Measurements from ENCODE around the gene VWC2L. TPM values are rescaled to one million over a fixed set of nuclear protein-coding genes. Genes with fewer than 3 reads are reported as not detected.

VWC2L gene
- total and polyA plus RNA-seq, 2 of the 4 experiments (the other 2 are of a cell fraction) = not detected

DNA sequence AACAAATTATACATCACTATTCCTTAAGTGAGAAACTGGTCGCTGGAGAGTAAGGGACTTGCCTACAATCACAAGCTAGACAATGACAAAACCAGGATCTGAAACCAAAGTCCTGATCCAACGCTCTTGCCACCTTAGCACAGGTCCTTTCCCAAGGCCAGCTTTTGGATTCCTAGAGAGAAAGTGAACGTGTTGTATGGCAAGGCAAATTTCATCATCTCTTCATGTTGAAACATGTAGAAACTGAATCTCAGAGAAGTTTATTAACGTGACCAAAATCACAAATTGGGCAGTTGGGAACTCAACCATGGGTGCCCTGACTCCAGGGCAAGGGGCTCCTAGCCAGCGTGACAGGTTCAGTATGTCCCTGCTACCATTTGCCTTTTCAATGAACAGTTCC is 118.2 kb downstream of the VWC2L start:
- no peak overlapping the region for H4K5ac ChIP-seq (ENCODE audit: low read depth, low read length)
- no peaks in the 10 kb centered on the region for H3K27me3 ChIP-seq (ENCODE audit: control insufficient read depth, insufficient read depth, low read length)
- in situ Hi-C loops (cut with MboI; ENCODE audit: low sequenced_read_pairs) (no loop called here), dilution Hi-C loops (cut with HindIII; ENCODE audit: low sequenced_read_pairs, unreplicated experiment) (no loop called here), intact Hi-C loops (cut with micrococcal nuclease) (no loop called here)
- peaks cover 6% of the 10 kb centered on the region for H3K4me1 ChIP-seq (ENCODE audit: control insufficient read depth, insufficient read depth, low read length)
- no peak overlapping the region for H2AFZ ChIP-seq (replicated peaks; ENCODE audit: low read length, poor library complexity)
- POLR2A ChIA-PET (ENCODE audit: unreplicated experiment) = no interaction called here
- H3K79me1 ChIP-seq (ENCODE audit: low read depth in 1 of 2, low read length in 2 of 2) = no peaks in the 10 kb centered on the region
- H3K9me1 ChIP-seq (ENCODE audit: insufficient read depth, low read length) = 0 out of 2 replicates have a peak, but pooled peaks cover 1% of the 10 kb centered on the region
- no peak for ATAC-seq (ENCODE audit: low read depth)
- no peak overlapping the region for H3K14ac ChIP-seq (replicated peaks; ENCODE audit: low read depth, low read length)
- H3K4me2 ChIP-seq (ENCODE audit: low read depth, low read length) = no peak overlapping the region
- no peaks in the 10 kb centered on the region for H4K20me1 ChIP-seq (ENCODE audit: insufficient read depth, low read length)
- BruUV-seq (replicated peaks) = no TSS peak
- H2BK120ac ChIP-seq (ENCODE audit: low read depth, low read length) = no peak overlapping the region
- H2BK20ac ChIP-seq (ENCODE audit: low read depth, low read length) = no peak overlapping the region
- DNase-seq = no peak
- H3K9ac ChIP-seq (ENCODE audit: low read depth, low read length) = no peak overlapping the region
- TF ChIP-seq NFE2L2 (IDR thresholded peaks at IDR 0.05; ENCODE audit: low read depth, low read length) (no peak), MAFK (IDR thresholded peaks at IDR 0.05; ENCODE audit: low read depth, low read length) (no peak), SMC3 (IDR thresholded peaks at IDR 0.05; ENCODE audit: low read depth, low read length) (no peak), MAZ (IDR thresholded peaks at IDR 0.05; ENCODE audit: borderline replicate concordance, low read depth, low read length) (no peak), ELK1 (IDR thresholded peaks at IDR 0.05; ENCODE audit: borderline replicate concordance, low read depth, low read length) (no peak), CHD1 (IDR thresholded peaks at IDR 0.05; ENCODE audit: low read depth, low read length) (no peak), RAD21 (IDR thresholded peaks at IDR 0.05; ENCODE audit: low read length) (no peak), MXI1 (IDR thresholded peaks at IDR 0.05; ENCODE audit: borderline replicate concordance, low read depth, low read length) (no peak), RCOR1 (IDR thresholded peaks at IDR 0.05; ENCODE audit: insufficient replicate concordance, low read length) (no peak), FOS (IDR thresholded peaks at IDR 0.05; ENCODE audit: low read depth, low read length) (no peak), CEBPB (IDR thresholded peaks at IDR 0.05; ENCODE audit: low read depth, low read length) (no peak), BHLHE40 (IDR thresholded peaks at IDR 0.05; ENCODE audit: low read depth, low read length) (no peak)
- TF ChIP-seq, protein P1, sequence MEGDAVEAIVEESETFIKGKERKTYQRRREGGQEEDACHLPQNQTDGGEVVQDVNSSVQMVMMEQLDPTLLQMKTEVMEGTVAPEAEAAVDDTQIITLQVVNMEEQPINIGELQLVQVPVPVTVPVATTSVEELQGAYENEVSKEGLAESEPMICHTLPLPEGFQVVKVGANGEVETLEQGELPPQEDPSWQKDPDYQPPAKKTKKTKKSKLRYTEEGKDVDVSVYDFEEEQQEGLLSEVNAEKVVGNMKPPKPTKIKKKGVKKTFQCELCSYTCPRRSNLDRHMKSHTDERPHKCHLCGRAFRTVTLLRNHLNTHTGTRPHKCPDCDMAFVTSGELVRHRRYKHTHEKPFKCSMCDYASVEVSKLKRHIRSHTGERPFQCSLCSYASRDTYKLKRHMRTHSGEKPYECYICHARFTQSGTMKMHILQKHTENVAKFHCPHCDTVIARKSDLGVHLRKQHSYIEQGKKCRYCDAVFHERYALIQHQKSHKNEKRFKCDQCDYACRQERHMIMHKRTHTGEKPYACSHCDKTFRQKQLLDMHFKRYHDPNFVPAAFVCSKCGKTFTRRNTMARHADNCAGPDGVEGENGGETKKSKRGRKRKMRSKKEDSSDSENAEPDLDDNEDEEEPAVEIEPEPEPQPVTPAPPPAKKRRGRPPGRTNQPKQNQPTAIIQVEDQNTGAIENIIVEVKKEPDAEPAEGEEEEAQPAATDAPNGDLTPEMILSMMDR (conservative IDR thresholded peaks at IDR 0.05; ENCODE audit: low read depth, low read length) = no peak
- TF ChIP-seq, protein P2, sequence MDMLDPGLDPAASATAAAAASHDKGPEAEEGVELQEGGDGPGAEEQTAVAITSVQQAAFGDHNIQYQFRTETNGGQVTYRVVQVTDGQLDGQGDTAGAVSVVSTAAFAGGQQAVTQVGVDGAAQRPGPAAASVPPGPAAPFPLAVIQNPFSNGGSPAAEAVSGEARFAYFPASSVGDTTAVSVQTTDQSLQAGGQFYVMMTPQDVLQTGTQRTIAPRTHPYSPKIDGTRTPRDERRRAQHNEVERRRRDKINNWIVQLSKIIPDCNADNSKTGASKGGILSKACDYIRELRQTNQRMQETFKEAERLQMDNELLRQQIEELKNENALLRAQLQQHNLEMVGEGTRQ (IDR thresholded peaks at IDR 0.05; ENCODE audit: low read depth, low read length) = no peak
- no peak overlapping the region for H2AK5ac ChIP-seq (ENCODE audit: low read depth, low read length)
- CTCF ChIA-PET = no interaction called here
- no peak overlapping the region; the same call in 2 of the 3 replicates for H2BK15ac ChIP-seq (ENCODE audit: low read depth, low read length)
- no peak overlapping the region for H4K8ac ChIP-seq (ENCODE audit: low read depth in 2 of 2, low read length in 2 of 2)
- no peak overlapping the region for H3K27ac ChIP-seq (ENCODE audit: insufficient read depth, low read length)
- H2BK5ac ChIP-seq (ENCODE audit: low read depth, low read length, poor library complexity, severe bottlenecking) = no peak overlapping the region
- no peak overlapping the region for H3K18ac ChIP-seq (ENCODE audit: low read depth, low read length)
- 60% methylated on average over 3 of the region's 5 CpGs; no CpG with 5 or more reads in 1 of the 2 experiments for WGBS, 2 experiments (ENCODE audit: extremely low coverage in 2 of 2, insufficient read length in 1 of 2)
- H3K4me3 ChIP-seq (ENCODE audit: insufficient read depth, low read depth, low read length) = no peak overlapping the region
- no peak overlapping the region for H2AK9ac ChIP-seq (replicated peaks; ENCODE audit: low read depth, low read length, poor library complexity)
- no peak overlapping the region for H3K56ac ChIP-seq (ENCODE audit: extremely low read depth, insufficient read depth, low read length)
- H3K23ac ChIP-seq (ENCODE audit: low read depth, low read length) = no peak overlapping the region
- H3K4ac ChIP-seq (ENCODE audit: low read depth, low read length) = no peak overlapping the region
- H3K9me3 ChIP-seq (ENCODE audit: control insufficient read depth, insufficient read depth, low read length) = no peaks in the 10 kb centered on the region
- H3K36me3 ChIP-seq (ENCODE audit: control insufficient read depth, insufficient read depth, low read length) = no peaks in the 10 kb centered on the region
- H4K91ac ChIP-seq (ENCODE audit: insufficient read depth, low read depth, low read length) = no peak overlapping the region

Measured in IMR-90 (cell line).